Measurements from ENCODE around the gene DRAXIN. TPM values are rescaled to one million over a fixed set of nuclear protein-coding genes. Genes with fewer than 3 reads are reported as not detected.

DRAXIN gene
- polyA plus RNA-seq, 1 donor (not counting 4 experiments of a cell fraction or from before 2014, with no cell fraction given): not detected

DNA sequence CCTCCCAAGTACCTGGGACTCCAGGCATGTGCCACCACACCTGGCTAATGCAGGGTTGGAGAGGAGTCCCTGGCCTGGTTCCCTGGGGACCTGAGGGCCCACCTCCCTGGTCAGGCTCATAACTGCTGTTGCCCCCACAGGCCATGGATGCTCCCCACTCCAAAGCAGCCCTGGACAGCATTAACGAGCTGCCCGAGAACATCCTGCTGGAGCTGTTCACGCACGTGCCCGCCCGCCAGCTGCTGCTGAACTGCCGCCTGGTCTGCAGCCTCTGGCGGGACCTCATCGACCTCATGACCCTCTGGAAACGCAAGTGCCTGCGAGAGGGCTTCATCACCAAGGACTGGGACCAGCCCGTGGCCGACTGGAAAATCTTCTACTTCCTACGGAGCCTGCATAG lies 23.0 kb upstream of the DRAXIN start:
- DNase-seq (ENCODE audit: low read depth, low spot score) (no peak), FAIRE-seq (no peak)
- Histone ChIP-seq H3K27ac (ENCODE audit: control insufficient read depth, insufficient read depth, low read length) (no peak overlapping the region), H2AFZ (ENCODE audit: control insufficient read depth, low read length) (no peak overlapping the region), H3K9me1 (ENCODE audit: control insufficient read depth, extremely low read depth, insufficient read depth, low read length) (no peaks in the 10 kb centered on the region), H3K4me3 (ENCODE audit: control insufficient read depth in 2 of 3, extremely low read depth in 1 of 3, insufficient read depth in 2 of 3, low read depth in 1 of 3, low read length in 3 of 3) (no peak overlapping the region), H3K36me3 (ENCODE audit: control insufficient read depth in 2 of 2, extremely low read depth in 1 of 2, insufficient read depth in 2 of 2, low read length in 2 of 2) (peaks cover under 1 to 9% of the 10 kb centered on the region in 2 experiments), H3K4me2 (ENCODE audit: control insufficient read depth, extremely low read depth, insufficient read depth, low read depth, low read length) (no peak overlapping the region), H4K20me1 (ENCODE audit: control insufficient read depth, extremely low read depth, insufficient read depth, low read length) (no peaks in the 10 kb centered on the region), H3K4me1 (ENCODE audit: control insufficient read depth, extremely low read depth, insufficient read depth, low read length) (no peaks in the 10 kb centered on the region), H3K9ac (ENCODE audit: control insufficient read depth, extremely low read depth, insufficient read depth, low read length) (no peak overlapping the region), H3K79me2 (ENCODE audit: control insufficient read depth, insufficient read depth, low read length) (no peaks in the 10 kb centered on the region), H3K27me3 (ENCODE audit: control insufficient read depth, extremely low read depth, insufficient read depth, low read length) (no peaks in the 10 kb centered on the region), H3K9me3 (ENCODE audit: control insufficient read depth, low read depth, low read length) (no peaks in the 10 kb centered on the region)
- TF ChIP-seq EZH2 (IDR thresholded peaks at IDR 0.05; ENCODE audit: low read length): no peak
- TF ChIP-seq, protein P1, sequence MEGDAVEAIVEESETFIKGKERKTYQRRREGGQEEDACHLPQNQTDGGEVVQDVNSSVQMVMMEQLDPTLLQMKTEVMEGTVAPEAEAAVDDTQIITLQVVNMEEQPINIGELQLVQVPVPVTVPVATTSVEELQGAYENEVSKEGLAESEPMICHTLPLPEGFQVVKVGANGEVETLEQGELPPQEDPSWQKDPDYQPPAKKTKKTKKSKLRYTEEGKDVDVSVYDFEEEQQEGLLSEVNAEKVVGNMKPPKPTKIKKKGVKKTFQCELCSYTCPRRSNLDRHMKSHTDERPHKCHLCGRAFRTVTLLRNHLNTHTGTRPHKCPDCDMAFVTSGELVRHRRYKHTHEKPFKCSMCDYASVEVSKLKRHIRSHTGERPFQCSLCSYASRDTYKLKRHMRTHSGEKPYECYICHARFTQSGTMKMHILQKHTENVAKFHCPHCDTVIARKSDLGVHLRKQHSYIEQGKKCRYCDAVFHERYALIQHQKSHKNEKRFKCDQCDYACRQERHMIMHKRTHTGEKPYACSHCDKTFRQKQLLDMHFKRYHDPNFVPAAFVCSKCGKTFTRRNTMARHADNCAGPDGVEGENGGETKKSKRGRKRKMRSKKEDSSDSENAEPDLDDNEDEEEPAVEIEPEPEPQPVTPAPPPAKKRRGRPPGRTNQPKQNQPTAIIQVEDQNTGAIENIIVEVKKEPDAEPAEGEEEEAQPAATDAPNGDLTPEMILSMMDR (optimal IDR thresholded peaks at IDR 0.05 in 1 of 3, IDR thresholded peaks at IDR 0.05 in 1 of 3, conservative IDR thresholded peaks at IDR 0.05 in 1 of 3; ENCODE audit: extremely low read depth in 1 of 3, insufficient read depth in 2 of 3, low read length in 3 of 3): no peak
- dilution Hi-C loops (cut with MboI; ENCODE audit: extremely low pct_ligation_motif_present, low sequenced_read_pairs): no loop called here

DNA sequence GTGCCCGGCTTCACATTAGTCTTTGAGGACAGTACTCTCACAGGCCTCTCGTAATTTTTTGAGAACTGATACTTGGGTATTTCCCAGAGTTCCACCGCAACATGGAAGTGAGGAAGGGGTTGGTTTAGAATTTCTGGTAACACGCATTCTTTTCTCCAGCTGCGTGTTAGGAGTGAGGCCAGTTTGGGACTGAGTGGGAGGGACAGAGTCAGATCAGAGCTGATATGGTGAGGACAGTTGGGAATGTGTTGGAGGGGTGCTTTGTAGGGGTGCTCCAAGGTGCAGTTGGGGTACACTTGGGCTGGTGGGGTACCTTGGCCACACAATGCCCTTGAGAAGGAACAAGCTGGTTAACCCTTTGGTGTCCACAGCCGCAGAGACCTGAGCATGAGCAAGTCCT lies 20.8 kb upstream of the DRAXIN start:
- Histone ChIP-seq H3K27me3 (ENCODE audit: control insufficient read depth, extremely low read depth, insufficient read depth, low read length) (no peaks in the 10 kb centered on the region), H2AFZ (ENCODE audit: control insufficient read depth, low read length) (no peak overlapping the region), H3K36me3 (ENCODE audit: control insufficient read depth in 2 of 2, extremely low read depth in 1 of 2, insufficient read depth in 2 of 2, low read length in 2 of 2) (peaks cover 13 to 16% of the 10 kb centered on the region in 2 experiments), H4K20me1 (ENCODE audit: control insufficient read depth, extremely low read depth, insufficient read depth, low read length) (no peaks in the 10 kb centered on the region), H3K79me2 (ENCODE audit: control insufficient read depth, insufficient read depth, low read length) (no peaks in the 10 kb centered on the region), H3K4me1 (ENCODE audit: control insufficient read depth, extremely low read depth, insufficient read depth, low read length) (no peaks in the 10 kb centered on the region), H3K4me3 (ENCODE audit: control insufficient read depth in 2 of 3, extremely low read depth in 1 of 3, insufficient read depth in 2 of 3, low read depth in 1 of 3, low read length in 3 of 3) (no peak overlapping the region), H3K9me3 (ENCODE audit: control insufficient read depth, low read depth, low read length) (no peaks in the 10 kb centered on the region), H3K9me1 (ENCODE audit: control insufficient read depth, extremely low read depth, insufficient read depth, low read length) (no peaks in the 10 kb centered on the region), H3K4me2 (ENCODE audit: control insufficient read depth, extremely low read depth, insufficient read depth, low read depth, low read length) (no peak overlapping the region), H3K27ac (ENCODE audit: control insufficient read depth, insufficient read depth, low read length) (no peak overlapping the region), H3K9ac (ENCODE audit: control insufficient read depth, extremely low read depth, insufficient read depth, low read length) (no peak overlapping the region)
- dilution Hi-C loops (cut with MboI; ENCODE audit: extremely low pct_ligation_motif_present, low sequenced_read_pairs): no loop called here
- DNase-seq (ENCODE audit: low read depth, low spot score) (no peak), FAIRE-seq (no peak)
- TF ChIP-seq EZH2 (IDR thresholded peaks at IDR 0.05; ENCODE audit: low read length): no peak
- TF ChIP-seq, protein P1 (optimal IDR thresholded peaks at IDR 0.05 in 1 of 3, IDR thresholded peaks at IDR 0.05 in 1 of 3, conservative IDR thresholded peaks at IDR 0.05 in 1 of 3; ENCODE audit: extremely low read depth in 1 of 3, insufficient read depth in 2 of 3, low read length in 3 of 3): no peak
